HepG2 (cell line): ENCODE results near the gene SEC14L1. TPM values are rescaled to one million over a fixed set of nuclear protein-coding genes. Genes with fewer than 3 reads are reported as not detected.

ENCODE experiments used
- ATAC-seq: fragments of 200-7000 bp; cut with Tn5 transposase; 3 replicates; pipeline ENCODE4 v1.9.1; 2020; ENCODE audit warnings: mild to moderate bottlenecking, moderate library complexity
- BruUV-seq: library from RNA; stranded (reverse); fragments of 400-500 nt; replicated peaks from 2 replicates; lab custom pipeline; 2021; lab: Mats Ljungman, UMichigan
- CTCF ChIA-PET: fragments of 300-600 bp; formaldehyde crosslinking; extraction: SDS; loops from one replicate; lab custom pipeline; 2021; ENCODE audit warnings: low total read pairs, inconsistent platforms, low intra/inter-chr PET ratio; lab: Yijun Ruan, JAX
- POLR2A ChIA-PET: fragments of 350-600 bp; sonication (Branson Sonifier 250); formaldehyde crosslinking; loops from one replicate; lab custom pipeline; 2020; ENCODE audit warnings: antibody characterized with exemption, inconsistent platforms; lab: Yijun Ruan, JAX
- DNase-seq: peaks from one replicate; pipeline ENCODE4 v3.0.0-alpha.2; 2015; ENCODE audit warnings: low spot score
- FAIRE-seq: peaks from 3 replicates; lab custom pipeline; 2011; peaks lifted over from hg19 to GRCh38; lab: Jason Lieb, UNC
- H2AFZ ChIP-seq: one replicate; pipeline ENCODE4 v1.6.1; 2011; ENCODE audit warnings: low read length, inconsistent platforms
- H3K27ac ChIP-seq: fragments of 300-600 bp; 3 replicates; pipeline ENCODE4 v1.8.0; 2011; ENCODE audit warnings: mixed run types, mild to moderate bottlenecking, mixed read lengths, low read length, inconsistent platforms; ENCODE audit not compliant: insufficient read depth; ENCODE audit errors: extremely low read length
- H3K27me3 ChIP-seq, 2 experiments: fragments of 200-600 bp in 1 of 2; 2 replicates in 1 of 2; 3 replicates in 1 of 2; pipeline versions ENCODE4 v1.6.0 to v1.8.0; 2011; ENCODE audit warnings: low read length in 2 of 2, mild to moderate bottlenecking in 2 of 2, moderate library complexity in 2 of 2, inconsistent platforms in 1 of 2; ENCODE audit not compliant: insufficient read depth in 2 of 2, control insufficient read depth in 1 of 2
- H3K36me3 ChIP-seq, 2 experiments: fragments of 200-600 bp in 1 of 2; replicated peaks in 1 of 2; 2 replicates in 1 of 2; 3 replicates in 1 of 2; pipeline versions ENCODE4 v1.5.1 to v1.8.0; 2011; ENCODE audit warnings: low read length in 2 of 2, inconsistent platforms in 1 of 2; ENCODE audit not compliant: insufficient read depth in 2 of 2, control insufficient read depth in 1 of 2
- H3K4me1 ChIP-seq: 2 replicates; pipeline ENCODE4 v1.5.1; 2012; ENCODE audit warnings: low read length, inconsistent platforms; ENCODE audit not compliant: insufficient read depth
- H3K4me2 ChIP-seq: 2 replicates; pipeline ENCODE4 v1.6.0; 2011; ENCODE audit warnings: low read depth, low read length, inconsistent platforms
- H3K4me3 ChIP-seq, 3 experiments: fragments of 200-600 bp in 1 of 3; sonication (generic), shearing (Covaris generic) in 1 of 3; replicated peaks in 1 of 3; 2 replicates each; pipeline ENCODE4 v1.5.1; 2011 to 2016; ENCODE audit warnings: low read length in 3 of 3, inconsistent platforms in 2 of 3, low read depth in 2 of 3, mild to moderate bottlenecking in 2 of 3, control low read depth in 1 of 3, mixed read lengths in 1 of 3; ENCODE audit not compliant: insufficient read depth in 1 of 3
- H3K79me2 ChIP-seq: one replicate; pipeline ENCODE4 v1.6.1; 2011; ENCODE audit warnings: low read length, inconsistent platforms; ENCODE audit not compliant: insufficient read depth
- H3K9ac ChIP-seq: 2 replicates; pipeline ENCODE4 v1.6.0; 2011; ENCODE audit warnings: mild to moderate bottlenecking, low read depth, low read length, inconsistent platforms; ENCODE audit not compliant: insufficient read depth
- H3K9me3 ChIP-seq: 2 replicates; pipeline ENCODE4 v1.5.1; 2012; ENCODE audit warnings: mild to moderate bottlenecking, low read length
- H4K20me1 ChIP-seq: 2 replicates; pipeline ENCODE4 v1.6.0; 2011; ENCODE audit warnings: inconsistent platforms, mild to moderate bottlenecking, low read length, moderate library complexity; ENCODE audit not compliant: insufficient read depth
- CCAR2 ChIP-seq: fragments of 200-400 bp; formaldehyde crosslinking; optimal IDR thresholded peaks from 2 replicates; pipeline ENCODE3; 2018; ENCODE audit warnings: low read depth, mild to moderate bottlenecking, low read length, moderate library complexity
- HMGA1 ChIP-seq: sonication (generic); formaldehyde crosslinking; conservative IDR thresholded peaks from 2 replicates; pipeline ENCODE4 v1.4.0; 2020; ENCODE audit warnings: missing genetic modification reagents
- HNRNPL ChIP-seq: fragments of 200-400 bp; formaldehyde crosslinking; IDR thresholded peaks from 2 replicates; pipeline ENCODE4 v1.6.1; 2017; ENCODE audit warnings: mild to moderate bottlenecking, low read depth, low read length
- MTA1 ChIP-seq: sonication (generic); formaldehyde crosslinking; IDR thresholded peaks from 2 replicates; pipeline ENCODE4 v1.4.0; 2020; ENCODE audit warnings: missing genetic modification reagents, mild to moderate bottlenecking, borderline replicate concordance
- MXD4 ChIP-seq: IDR thresholded peaks from 2 replicates; pipeline ENCODE4 v1.6.1; 2016; ENCODE audit warnings: mild to moderate bottlenecking, missing biosample characterization, missing genetic modification reagents
- NR2F6 ChIP-seq, 2 experiments: IDR thresholded peaks; 2 replicates each; pipeline ENCODE4 v1.6.1; 2016; ENCODE audit warnings: antibody characterized with exemption in 1 of 2, mild to moderate bottlenecking in 1 of 2
- PBX2 ChIP-seq: IDR thresholded peaks from 2 replicates; pipeline ENCODE4 v1.6.1; 2016; ENCODE audit warnings: control low read depth
- TCF7 ChIP-seq: sonication (generic); IDR thresholded peaks from 2 replicates; pipeline ENCODE4 v1.6.1; 2016; ENCODE audit warnings: antibody characterized with exemption, low read depth
- ZNF101 ChIP-seq: sonication (generic); formaldehyde crosslinking; IDR thresholded peaks from 2 replicates; pipeline ENCODE4 v1.4.0; 2020; ENCODE audit warnings: mild to moderate bottlenecking, low read depth, missing genetic modification reagents, borderline replicate concordance
- ZNF432 ChIP-seq: sonication (generic); formaldehyde crosslinking; IDR thresholded peaks from 2 replicates; pipeline ENCODE4 v1.5.0; 2020; ENCODE audit warnings: missing genetic modification reagents, mild to moderate bottlenecking, borderline replicate concordance
- ZNF547 ChIP-seq: sonication (generic); formaldehyde crosslinking; IDR thresholded peaks from 2 replicates; pipeline ENCODE4 v1.5.1; 2020; ENCODE audit warnings: mild to moderate bottlenecking, missing genetic modification reagents
- ZNF652 ChIP-seq: IDR thresholded peaks from 2 replicates; pipeline ENCODE4 v1.6.1; 2016; ENCODE audit warnings: low read depth, borderline replicate concordance
- ZNF687 ChIP-seq: sonication (generic); formaldehyde crosslinking; IDR thresholded peaks from 2 replicates; pipeline ENCODE4 v1.5.1; 2020; ENCODE audit warnings: mild to moderate bottlenecking, missing genetic modification reagents, moderate library complexity
- WGBS: methylation state at CpG from one replicate; pipeline ENCODE4 v1.1.6; 2017; ENCODE audit warnings: low lambda C conversion rate; 5-methylcytosine and 5-hydroxymethylcytosine counted together
- in situ Hi-C: cut with HindIII; loops from 2 replicates; pipeline ENCODE4 v1.10.0; 2017; ENCODE audit warnings: low pct_unique_long_range_greater_than_20kb; ENCODE audit not compliant: extremely low pct_ligation_motif_present
- intact Hi-C: fragments of 100-400 bp; cut with micrococcal nuclease; formaldehyde crosslinking; loops from one replicate; pipeline ENCODE4 v1.10.0; 2022; ENCODE audit not compliant: unreplicated experiment
- polyA plus RNA-seq, 8 experiments: library from polyadenylated mRNA; depleted of rRNA in 3 of 8; stranded (reverse) in 7 of 8; unstranded in 1 of 8; fragments of >200 nt; fragmentation: Illumina TruSeq in 4 of 8; extraction: Trizol in 4 of 8; gene quantifications; 2 replicates each; pipeline versions ENCODE4 v1.2.1 to v1.2.3, GENCODE V29; 2011 to 2016; ENCODE audit warnings: low read depth in 4 of 8, missing spikeins in 1 of 8, mixed read lengths in 1 of 8; ENCODE audit not compliant: insufficient read depth in 1 of 8
- total RNA-seq, 5 experiments: library from RNA; depleted of rRNA; stranded (reverse); fragments of >200 nt; fragmentation: Illumina TruSeq; extraction: Trizol; gene quantifications; 2 replicates each; pipeline ENCODE4 v1.2.3, GENCODE V29; 2016; ENCODE audit warnings: low read depth in 1 of 5

Gene SEC14L1
- total and polyA plus RNA-seq, 2 of the 13 experiments (the other 11 are each of a cell fraction or from before 2014, with no cell fraction given) = 26.3 to 43.9 TPM

- Histone ChIP-seq H2AFZ (no peak overlapping the region), H3K4me2 (no peak overlapping the region), H3K4me3 (no peak overlapping the region), H3K4me1 (peaks cover 11% of the 10 kb centered on the region; the same call in 1 of the 2 replicates), H3K9ac (no peak overlapping the region), H3K9me3 (peaks cover 6% of the 10 kb centered on the region; the same call in 1 of the 2 replicates), H3K36me3 (no peaks in the 10 kb centered on the region), H3K27me3 (peaks cover 13 to 26% of the 10 kb centered on the region in 2 experiments; a peak in 4 of 5 replicates), H3K27ac (no peak overlapping the region), H4K20me1 (no peaks in the 10 kb centered on the region), H3K79me2 (no peaks in the 10 kb centered on the region)
- DNase-seq (no peak), ATAC-seq (peak; percentile 17), FAIRE-seq (no peak)
- TF ChIP-seq ZNF547 = no peak
- TF ChIP-seq ZNF652 (CRISPR knock-in tag) = no peak
- TF ChIP-seq CCAR2 = no peak
- TF ChIP-seq TCF7 = no peak
- TF ChIP-seq NR2F6 (IDR thresholded peaks at IDR 0.05) = no peak
- no peak for TF ChIP-seq NR2F6 (CRISPR knock-in tag; IDR thresholded peaks at IDR 0.05)
- no peak for TF ChIP-seq PBX2
- no peak for TF ChIP-seq MXD4 (CRISPR knock-in tag)
- TF ChIP-seq HMGA1 (CRISPR knock-in tag) = no peak
- TF ChIP-seq ZNF687 (CRISPR knock-in tag) = peak; percentile 32; the same call in 1 of the 2 replicates
- no peak for TF ChIP-seq ZNF101 (CRISPR knock-in tag)
- TF ChIP-seq ZNF432 (CRISPR knock-in tag) = no peak
- 0 out of 2 replicates have a peak, but pooled peaks have one; percentile 3 for TF ChIP-seq HNRNPL
- no peak for TF ChIP-seq MTA1 (CRISPR knock-in tag)
- ChIA-PET CTCF (no interaction called here), POLR2A (interaction anchor here (0.8 kb wide), 1 partner anchor 37 kb away, joined by 3 read pairs; no protein-coding TSS in a partner anchor)
- 62% methylated on average over 16 of the region's 16 CpGs for WGBS
- BruUV-seq = no TSS peak
- intact Hi-C loops (no loop called here), in situ Hi-C loops (loop anchor here (25.0 kb wide), 1 partner anchor 366 kb away; the partner anchor contains the start of gene MGAT5B)
Observed at GRCh38 chr17:77228241-77228752, 87.5 kb downstream of the SEC14L1 start.
